WI38 (cell line): ENCODE data around the gene LRPAP1.

Experiments used
- H3K4me3 ChIP-seq: 2 replicates; pipeline ENCODE4 v1.5.1; 2011; ENCODE audit warnings: low read depth, mild to moderate bottlenecking, control low read depth, low read length
- CTCF ChIP-seq: IDR thresholded peaks from 2 replicates; pipeline ENCODE4 v1.5.1; 2012; ENCODE audit warnings: low read depth, mild to moderate bottlenecking, control low read depth, low read length

The LRPAP1 gene

GRCh38 chr4:3487861-3488260 is 44.4 kb downstream of the LRPAP1 start:
- no peak overlapping the region for H3K4me3 ChIP-seq
- no peak for TF ChIP-seq CTCF

GRCh38 chr4:3486541-3487540 is 45.4 kb downstream of the LRPAP1 start:
- H3K4me3 ChIP-seq: no peak overlapping the region
- TF ChIP-seq CTCF: no peak

GRCh38 chr4:3485886-3486540 is 46.2 kb downstream of the LRPAP1 start:
- TF ChIP-seq CTCF: no peak

GRCh38 chr4:3485011-3485791 is 47.0 kb downstream of the LRPAP1 start:
- no peak overlapping the region for H3K4me3 ChIP-seq
- TF ChIP-seq CTCF: no peak

More at GRCh38 chr4:3485886-3486540, 46.2 kb downstream of the LRPAP1 start:
- no peak overlapping the region for H3K4me3 ChIP-seq

DNA sequence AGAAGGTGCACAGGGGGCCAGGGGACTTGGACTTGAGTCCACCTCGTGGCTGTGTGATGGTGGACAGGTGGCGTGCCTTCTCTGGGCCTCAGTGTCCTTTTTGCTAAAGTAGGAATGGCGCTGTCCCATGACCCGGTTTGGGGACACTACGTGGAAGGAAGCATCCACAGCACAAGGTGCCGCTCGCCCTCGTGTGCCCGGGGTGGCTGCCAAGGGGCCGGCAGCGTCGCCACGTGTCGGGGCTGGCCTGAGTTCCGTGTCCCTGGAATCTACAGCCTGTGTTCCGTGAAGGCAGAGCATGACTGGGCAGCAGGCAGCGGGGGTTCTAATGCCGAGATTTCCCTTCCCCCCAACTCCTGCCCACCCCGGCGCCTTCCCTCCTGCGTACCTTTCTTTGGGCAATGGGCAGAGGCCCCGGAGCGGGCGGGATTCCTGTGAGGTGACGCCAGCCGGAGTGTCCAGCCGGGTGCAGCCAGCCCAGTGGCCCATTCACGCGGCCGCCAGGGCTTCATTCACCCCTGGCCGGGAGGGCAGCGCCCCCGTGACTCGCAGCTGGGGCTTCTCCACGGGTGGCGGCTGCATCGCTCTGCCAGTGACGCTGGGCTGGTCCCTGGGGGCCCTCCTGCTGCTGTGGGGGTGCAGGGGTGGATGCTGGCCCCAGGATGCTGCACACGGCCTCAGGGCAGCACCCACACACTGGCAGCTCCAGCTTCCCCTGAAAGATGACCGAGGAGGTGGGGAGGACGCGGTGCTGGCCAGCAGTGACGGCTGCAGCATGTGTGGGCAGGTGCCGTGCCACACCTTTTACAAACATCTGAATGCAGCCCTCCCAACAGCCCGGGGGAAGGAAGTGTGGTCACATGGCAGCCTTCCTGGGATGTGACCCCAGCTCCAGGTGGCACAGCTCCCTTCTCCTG is 47.9 kb downstream of the LRPAP1 start:
- TF ChIP-seq CTCF: no peak
- no peak overlapping the region for H3K4me3 ChIP-seq

DNA sequence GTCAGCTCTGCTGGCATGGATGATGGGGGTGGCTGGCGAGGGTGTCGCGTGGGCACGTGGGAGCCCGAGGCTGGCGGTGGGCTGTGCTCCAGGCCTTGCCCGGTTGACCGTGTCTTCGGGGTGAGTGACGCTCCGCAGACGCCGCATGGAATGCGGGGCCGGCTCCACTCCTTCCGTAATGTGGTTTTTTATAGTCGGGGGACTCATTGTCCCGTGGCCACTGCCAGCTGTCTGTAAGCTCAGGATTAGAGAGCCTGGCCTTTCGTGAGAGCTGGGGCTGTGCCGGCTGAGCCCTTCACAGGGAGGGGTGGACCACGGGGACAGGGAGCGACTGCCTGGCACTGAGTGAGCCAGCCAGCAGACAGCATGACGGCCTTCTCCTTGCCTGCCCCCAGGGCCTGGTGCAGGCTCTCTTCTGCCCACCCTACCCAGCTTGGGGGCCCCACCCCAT is 48.7 kb downstream of the LRPAP1 start:
- H3K4me3 ChIP-seq: no peak overlapping the region
- TF ChIP-seq CTCF: no peak
